Mammary epithelial cell (primary cell): ENCODE data around the gene ATRNL1.

Source experiments
- CTCF ChIP-seq, 2 donors: IDR thresholded peaks in 1 of 2; conservative IDR thresholded peaks in 1 of 2; 2 replicates each; pipeline ENCODE4 v1.5.1; 2011 to 2012; ENCODE audit warnings: inconsistent platforms in 2 of 2, low read length in 2 of 2, mild to moderate bottlenecking in 2 of 2, control low read depth in 1 of 2, low read depth in 1 of 2; ENCODE audit not compliant: insufficient read depth in 1 of 2; ENCODE audit errors: extremely low read depth in 1 of 2
- EZH2 ChIP-seq: IDR thresholded peaks from 2 replicates; pipeline ENCODE4 v1.6.1; 2012; ENCODE audit warnings: low read length, inconsistent platforms, borderline replicate concordance

DNA sequence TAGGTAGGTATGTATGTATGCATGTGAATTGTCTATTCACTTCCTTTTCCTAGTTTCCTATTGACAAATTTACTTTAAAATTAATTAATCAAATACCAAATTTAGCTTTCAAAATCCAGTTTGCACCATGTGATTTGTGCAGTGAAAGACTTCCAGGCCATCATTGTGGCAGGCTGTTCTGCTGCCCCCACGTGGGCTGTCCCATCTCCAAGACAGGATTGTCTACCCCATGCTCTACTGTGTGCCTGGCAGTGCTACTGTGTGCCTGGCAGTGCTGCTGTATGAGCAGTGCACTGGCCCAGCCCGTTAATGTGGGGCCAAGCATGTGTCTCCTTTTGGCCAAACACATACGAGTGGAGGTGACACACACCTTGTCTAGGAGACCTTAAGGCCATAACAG lies 805.1 kb downstream of the ATRNL1 start:
- no peak for TF ChIP-seq CTCF (conservative IDR thresholded peaks at IDR 0.05 in 1 of 2, IDR thresholded peaks at IDR 0.05 in 1 of 2; ENCODE audit: extremely low read depth in 1 of 2, insufficient read depth in 1 of 2, low read depth in 1 of 2, low read length in 2 of 2)
- no peak for TF ChIP-seq EZH2
